Hematopoietic multipotent progenitor cell treated with erythropoietin and hydrocortisone succinate and interleukin-3 and kit ligand, for 17 days (in vitro differentiated cells): Measurements from ENCODE around the gene DYRK1B.
"Not testable (repeated sequence)": the region's sequence is repeated elsewhere in the genome, so short reads cannot be mapped to it uniquely, and the experiment has no call there.

Experiments used
- DNase-seq: peaks from one replicate; pipeline ENCODE4 v3.0.0-alpha.2; 2015; ENCODE audit warnings: low spot score

Gene DYRK1B

DNA sequence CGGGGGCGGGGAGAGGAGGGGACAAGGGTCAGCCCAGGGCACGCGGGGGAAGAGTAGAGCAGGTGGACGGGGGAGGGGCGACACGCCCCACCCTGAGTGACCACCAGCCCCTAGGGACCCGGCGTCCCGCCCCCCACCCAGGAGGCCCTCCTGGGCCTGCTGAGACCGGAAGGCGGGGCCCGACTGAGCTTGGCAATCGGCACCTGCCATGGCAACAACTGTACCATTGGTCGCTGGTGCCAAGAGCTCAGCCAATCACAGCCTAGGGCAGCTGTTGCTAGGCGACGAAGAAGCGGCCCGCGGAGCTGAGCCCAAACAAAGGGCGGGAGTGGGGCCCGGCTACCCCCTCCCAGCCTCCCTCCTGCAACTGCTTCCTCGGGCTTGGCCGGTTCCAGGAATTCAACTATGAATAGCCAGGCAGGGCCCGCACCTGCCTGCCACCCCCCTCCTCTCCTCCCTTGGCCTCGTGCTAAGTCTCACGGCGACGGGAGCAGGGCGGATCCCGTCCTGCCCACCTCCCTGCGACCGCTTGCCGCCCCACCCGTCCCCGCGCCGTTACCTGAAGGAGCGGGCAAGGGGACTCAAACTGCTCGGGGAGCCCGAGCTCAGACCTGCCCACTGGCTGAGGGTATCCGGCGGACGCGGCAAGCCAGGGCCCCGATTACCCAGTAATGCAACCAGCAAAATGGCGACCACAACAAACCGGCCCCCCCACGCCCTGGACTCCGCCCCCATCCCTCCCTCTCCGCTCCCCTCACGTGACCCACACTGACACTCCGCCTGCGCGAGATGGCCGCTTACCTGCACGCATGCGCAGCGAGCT, at the start of gene DYRK1B:
DYRK1B (minus strand) TSS at position 699 of the 823 bp plus-strand sequence. CDS start 2,295 bp downstream, outside the sequence.
- peak; percentile 99 for DNase-seq

GRCh38 chr19:39882645-39883044, 48.7 kb upstream of the DYRK1B start:
- not testable (repeated sequence) for DNase-seq

DNA sequence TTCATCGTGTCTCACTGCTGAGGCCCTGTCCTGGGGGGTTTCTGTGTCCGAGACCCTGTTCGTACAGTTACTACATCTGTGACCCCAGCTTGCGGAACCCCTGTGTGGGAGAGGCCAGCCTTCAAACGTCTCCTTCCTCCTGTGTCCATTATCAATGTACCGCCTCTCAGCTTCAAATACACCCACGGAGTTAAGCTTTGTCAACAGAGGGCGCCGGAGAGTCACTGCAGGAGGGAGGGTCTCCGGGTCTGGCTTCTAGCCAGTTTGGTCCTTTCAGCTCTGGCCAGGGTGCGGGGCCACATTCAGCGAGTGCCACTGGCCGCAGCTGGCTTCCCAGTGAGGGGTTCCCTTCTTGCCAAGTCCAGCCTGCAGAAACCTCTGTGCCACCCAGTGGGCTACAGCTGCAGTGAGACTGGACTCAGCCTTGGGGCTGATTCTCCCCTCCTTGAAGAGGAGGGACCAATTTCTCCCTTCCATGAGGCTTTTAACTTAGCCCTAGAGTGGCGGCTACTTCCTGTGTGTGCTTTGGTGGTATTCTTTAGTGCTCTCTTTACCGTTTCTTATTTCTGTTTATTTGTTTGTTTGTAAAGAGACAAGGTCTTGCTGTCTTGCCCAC, 47.6 kb upstream of the DYRK1B start:
- peak; percentile 17 for DNase-seq

- DNase-seq = not testable (repeated sequence)
Measured at GRCh38 chr19:39880241-39880640, 46.3 kb upstream of the DYRK1B start.

DNA sequence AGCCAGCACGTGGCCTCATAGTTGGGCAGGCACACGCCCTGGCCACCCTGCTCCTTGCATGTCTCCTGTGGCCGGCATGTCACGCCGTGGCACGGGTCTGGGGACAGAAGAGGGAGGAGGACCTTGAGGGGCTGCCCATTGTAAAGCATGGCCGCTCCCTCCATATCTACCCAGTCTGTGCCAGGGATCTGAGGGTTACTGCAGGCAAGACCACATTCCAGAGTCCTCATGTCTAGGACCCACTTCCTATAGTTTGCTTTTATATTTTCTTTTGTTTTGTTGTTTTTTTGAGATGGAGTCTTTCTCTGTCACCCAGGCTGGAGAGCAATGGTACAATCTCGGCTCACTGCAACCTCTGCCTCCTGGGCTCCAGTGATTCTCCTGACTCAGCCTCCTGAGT, 45.8 kb upstream of the DYRK1B start:
- DNase-seq = not testable (repeated sequence)

DNA sequence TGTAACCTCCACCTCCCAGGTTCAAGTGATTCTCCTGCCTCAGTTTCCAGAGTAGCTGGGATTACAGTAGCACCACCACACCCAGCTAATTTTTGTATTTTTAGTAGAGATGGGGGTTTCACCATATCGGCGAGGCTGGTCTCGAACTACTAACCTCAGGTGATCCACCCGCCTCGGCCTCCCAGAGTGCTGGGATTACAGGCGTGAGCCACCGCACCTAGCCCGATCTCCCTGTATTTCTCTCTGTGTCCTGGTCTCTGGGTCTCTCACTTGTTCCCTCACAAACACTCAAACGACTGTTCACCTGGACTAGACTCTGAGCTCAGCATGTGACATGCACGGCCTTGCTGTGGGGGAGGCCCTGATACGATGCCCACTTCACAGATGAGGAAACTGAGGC, 44.9 kb upstream of the DYRK1B start:
- not testable (repeated sequence) for DNase-seq

GRCh38 chr19:39878398-39878797, 44.4 kb upstream of the DYRK1B start:
- DNase-seq = no peak

- not testable (repeated sequence) for DNase-seq
Measured at GRCh38 chr19:39877982-39878381, 44.0 kb upstream of the DYRK1B start.

- DNase-seq = not testable (repeated sequence)
Measured at GRCh38 chr19:39877488-39877887, 43.5 kb upstream of the DYRK1B start.

GRCh38 chr19:39876486-39876885, 42.5 kb upstream of the DYRK1B start:
- DNase-seq = not testable (repeated sequence)

DNA sequence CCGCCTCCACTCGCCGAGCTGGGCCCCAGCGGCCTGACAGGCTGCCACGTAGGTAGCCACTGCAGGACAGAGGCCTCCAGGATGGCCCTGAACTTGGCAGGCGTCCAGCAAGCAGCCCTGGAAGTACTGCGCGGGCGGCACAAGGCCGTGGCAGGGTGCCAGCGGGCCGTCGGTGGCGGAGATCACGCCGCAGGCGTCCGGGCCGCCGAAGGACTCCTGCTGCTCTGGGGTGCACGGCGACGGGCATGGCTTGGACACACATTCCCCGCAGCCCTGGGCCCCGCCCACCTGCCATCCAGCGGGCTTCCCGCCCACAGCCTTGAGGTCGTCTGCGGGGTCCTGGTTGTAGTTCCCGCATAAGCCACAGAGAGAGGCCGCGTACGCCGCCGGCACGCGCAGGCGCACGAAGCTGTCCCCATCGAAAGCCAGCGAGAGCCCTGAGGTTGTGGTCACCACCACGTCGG, 41.5 kb upstream of the DYRK1B start:
- DNase-seq = not testable (repeated sequence)

- no peak for DNase-seq
Measured at GRCh38 chr19:39874404-39874803, 40.4 kb upstream of the DYRK1B start.

- DNase-seq = no peak
Measured at GRCh38 chr19:39873385-39873784, 39.4 kb upstream of the DYRK1B start.

- no peak for DNase-seq
Measured at GRCh38 chr19:39871886-39872866, 38.2 kb upstream of the DYRK1B start.

- DNase-seq = no peak
Measured at GRCh38 chr19:39871362-39871761, 37.4 kb upstream of the DYRK1B start.

- DNase-seq = no peak
Measured at GRCh38 chr19:39870171-39870971, 36.4 kb upstream of the DYRK1B start.

DNA sequence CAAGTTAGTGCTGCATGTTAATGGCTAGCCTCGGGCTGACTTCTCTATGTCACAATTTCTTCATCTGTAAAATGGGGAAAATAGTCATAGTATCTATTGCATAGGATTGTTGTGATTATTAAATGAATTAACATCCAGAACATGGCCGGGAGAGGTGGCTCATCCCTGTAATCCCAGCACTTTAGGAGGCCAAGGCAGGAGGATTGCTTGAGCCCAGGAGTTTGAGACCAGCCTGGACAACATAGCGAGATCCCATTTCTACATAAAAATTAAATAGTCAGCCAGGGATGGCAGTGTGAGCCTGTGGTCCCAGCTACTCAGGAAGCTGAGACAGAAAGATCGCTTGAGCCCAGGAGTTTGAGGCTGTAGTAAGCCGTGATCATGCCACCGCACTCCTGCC, 34.0 kb upstream of the DYRK1B start:
- no peak for DNase-seq

- DNase-seq = no peak
Measured at GRCh38 chr19:39867133-39867532, 33.2 kb upstream of the DYRK1B start.

DNA sequence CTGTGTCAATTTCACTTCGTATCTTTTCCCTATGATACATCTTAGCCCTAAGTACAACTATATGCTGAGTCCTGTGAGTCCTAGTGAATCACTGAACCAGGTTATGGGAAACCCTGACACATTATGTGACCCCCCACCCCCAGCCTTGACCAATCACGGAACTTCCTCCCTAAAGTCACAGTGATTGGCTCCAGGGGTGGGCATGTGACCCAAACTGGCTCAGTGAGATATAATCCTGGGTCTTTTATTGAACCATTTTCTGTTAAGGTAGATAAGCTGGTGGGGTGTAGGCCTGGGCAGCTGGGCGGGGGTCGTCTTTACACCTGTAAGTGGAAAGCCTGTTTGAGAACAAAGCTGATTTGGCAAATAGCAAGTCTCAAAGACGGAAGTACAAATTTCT, 32.0 kb upstream of the DYRK1B start:
- DNase-seq = no peak

- no peak for DNase-seq
Measured at GRCh38 chr19:39865186-39865585, 31.2 kb upstream of the DYRK1B start.

GRCh38 chr19:39864118-39864517, 30.2 kb upstream of the DYRK1B start:
- DNase-seq = no peak
